SK-N-MC (cell line): Measurements from ENCODE around the gene SNAI3.

Experiments
- EZH2 ChIP-seq: fragments of 200-600 bp; sonication (generic); IDR thresholded peaks from one replicate; pipeline ENCODE4 v1.6.1; 2017; ENCODE audit warnings: antibody characterized with exemption
- POLR2AphosphoS5 ChIP-seq: IDR thresholded peaks from 2 replicates; pipeline ENCODE4 v1.6.1; 2012; ENCODE audit warnings: mild to moderate bottlenecking, low read depth, low read length, borderline replicate concordance

DNA sequence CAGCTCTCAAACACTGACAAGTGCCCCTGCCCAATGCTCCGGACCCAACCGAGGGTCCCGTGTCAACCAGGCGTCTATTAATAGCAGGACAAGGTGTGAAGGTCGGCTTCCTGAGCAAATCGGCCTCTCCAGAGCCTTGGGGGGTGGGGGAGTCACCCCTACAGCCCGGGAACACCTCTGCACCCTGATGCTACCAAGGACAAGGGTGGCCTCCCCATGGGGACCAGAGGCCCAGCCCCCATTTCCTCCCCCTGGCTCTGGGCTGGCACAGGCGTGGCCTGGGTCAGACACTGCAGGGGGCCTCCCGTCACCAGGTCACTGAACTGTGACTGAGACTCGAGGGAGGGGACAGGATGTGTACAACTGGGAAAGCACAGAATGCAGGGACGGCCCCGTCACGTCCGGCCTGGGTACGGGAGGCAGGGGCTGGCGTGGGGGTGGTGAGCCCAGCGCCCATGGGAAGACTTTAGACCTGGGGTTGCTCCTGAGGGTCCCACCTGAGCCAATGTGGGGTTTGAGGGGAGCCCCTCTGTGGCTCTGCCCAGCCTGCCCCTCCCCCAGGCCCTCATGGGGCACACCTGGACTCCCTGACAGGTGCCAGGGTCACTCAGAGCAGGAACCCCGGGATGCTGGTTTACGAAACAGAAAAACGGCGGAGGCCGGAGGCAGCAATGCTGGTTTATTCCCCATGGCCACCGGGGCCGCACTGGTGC, 34.9 kb downstream of the SNAI3 start:
- no peak for TF ChIP-seq POLR2AphosphoS5
- TF ChIP-seq EZH2: no peak
